ENCODE results near the gene NR5A2. TPM values are rescaled to one million over a fixed set of nuclear protein-coding genes. Genes with fewer than 3 reads are reported as not detected.

NR5A2 gene
- total RNA-seq, 1 experiment from 2014 or later: not detected

GRCh38 chr1:200038325-200038980, 10.9 kb downstream of the NR5A2 start:
- Histone ChIP-seq H3K79me2 (ENCODE audit: low read length) (no peaks in the 10 kb centered on the region), H2AFZ (ENCODE audit: low read length) (no peak overlapping the region), H3K4me2 (ENCODE audit: low read depth, low read length, poor library complexity, severe bottlenecking) (no peak overlapping the region), H3K4me1 (ENCODE audit: low read length) (no peaks in the 10 kb centered on the region), H4K20me1 (ENCODE audit: insufficient read depth, low read depth, low read length) (no peaks in the 10 kb centered on the region), H3K36me3 (ENCODE audit: insufficient read depth, low read length) (no peaks in the 10 kb centered on the region), H3K27ac (ENCODE audit: low read length) (no peak overlapping the region), H3K9ac (ENCODE audit: low read length) (no peak overlapping the region), H3K9me3 (ENCODE audit: low read length) (no peaks in the 10 kb centered on the region), H3K27me3 (ENCODE audit: low read length) (no peaks in the 10 kb centered on the region), H3K4me3 (ENCODE audit: low read length) (no peak overlapping the region), H3K9me2 (replicated peaks; ENCODE audit: insufficient read depth, low read length) (no peaks in the 10 kb centered on the region)
- no peak for DNase-seq

- no peak for DNase-seq
Measured at GRCh38 chr1:200038981-200039848, 11.7 kb downstream of the NR5A2 start.

GRCh38 chr1:200039849-200040474, 12.5 kb downstream of the NR5A2 start:
- H3K4me3 ChIP-seq (ENCODE audit: low read length): no peak overlapping the region
- no peak overlapping the region for H2AFZ ChIP-seq (ENCODE audit: low read length)
- DNase-seq: no peak

More at GRCh38 chr1:200038981-200039848, 11.7 kb downstream of the NR5A2 start:
- Histone ChIP-seq H4K20me1 (ENCODE audit: insufficient read depth, low read depth, low read length) (no peaks in the 10 kb centered on the region), H3K9me3 (ENCODE audit: low read length) (no peaks in the 10 kb centered on the region), H3K9ac (ENCODE audit: low read length) (no peak overlapping the region), H3K4me2 (ENCODE audit: low read depth, low read length, poor library complexity, severe bottlenecking) (no peak overlapping the region), H3K27me3 (ENCODE audit: low read length) (no peaks in the 10 kb centered on the region), H3K9me2 (replicated peaks; ENCODE audit: insufficient read depth, low read length) (no peaks in the 10 kb centered on the region), H2AFZ (ENCODE audit: low read length) (no peak overlapping the region), H3K4me3 (ENCODE audit: low read length) (no peak overlapping the region), H3K27ac (ENCODE audit: low read length) (no peak overlapping the region), H3K36me3 (ENCODE audit: insufficient read depth, low read length) (no peaks in the 10 kb centered on the region), H3K79me2 (ENCODE audit: low read length) (no peaks in the 10 kb centered on the region), H3K4me1 (ENCODE audit: low read length) (no peaks in the 10 kb centered on the region)

GRCh38 chr1:200040481-200041138, 13.1 kb downstream of the NR5A2 start:
- no peaks in the 10 kb centered on the region for H3K27me3 ChIP-seq (ENCODE audit: low read length)
- H3K27ac ChIP-seq (ENCODE audit: low read length): no peak overlapping the region
- no peaks in the 10 kb centered on the region for H3K9me2 ChIP-seq (replicated peaks; ENCODE audit: insufficient read depth, low read length)
- H3K4me1 ChIP-seq (ENCODE audit: low read length): no peaks in the 10 kb centered on the region
- no peak overlapping the region for H2AFZ ChIP-seq (ENCODE audit: low read length)
- H3K79me2 ChIP-seq (ENCODE audit: low read length): no peaks in the 10 kb centered on the region
- H3K36me3 ChIP-seq (ENCODE audit: insufficient read depth, low read length): no peaks in the 10 kb centered on the region
- H3K9me3 ChIP-seq (ENCODE audit: low read length): no peaks in the 10 kb centered on the region
- H3K4me2 ChIP-seq (ENCODE audit: low read depth, low read length, poor library complexity, severe bottlenecking): no peak overlapping the region
- no peaks in the 10 kb centered on the region for H4K20me1 ChIP-seq (ENCODE audit: insufficient read depth, low read depth, low read length)
- no peak overlapping the region for H3K9ac ChIP-seq (ENCODE audit: low read length)
- H3K4me3 ChIP-seq (ENCODE audit: low read length): no peak overlapping the region
- no peak for DNase-seq

More at GRCh38 chr1:200039849-200040474, 12.5 kb downstream of the NR5A2 start:
- no peak overlapping the region for H3K27ac ChIP-seq (ENCODE audit: low read length)
- H4K20me1 ChIP-seq (ENCODE audit: insufficient read depth, low read depth, low read length): no peaks in the 10 kb centered on the region
- H3K4me2 ChIP-seq (ENCODE audit: low read depth, low read length, poor library complexity, severe bottlenecking): no peak overlapping the region
- no peak overlapping the region for H3K9ac ChIP-seq (ENCODE audit: low read length)
- no peaks in the 10 kb centered on the region for H3K4me1 ChIP-seq (ENCODE audit: low read length)
- H3K79me2 ChIP-seq (ENCODE audit: low read length): no peaks in the 10 kb centered on the region
- H3K9me2 ChIP-seq (replicated peaks; ENCODE audit: insufficient read depth, low read length): no peaks in the 10 kb centered on the region
- H3K36me3 ChIP-seq (ENCODE audit: insufficient read depth, low read length): no peaks in the 10 kb centered on the region
- no peaks in the 10 kb centered on the region for H3K9me3 ChIP-seq (ENCODE audit: low read length)
- H3K27me3 ChIP-seq (ENCODE audit: low read length): no peaks in the 10 kb centered on the region

GRCh38 chr1:200041337-200042118, 14.0 kb downstream of the NR5A2 start:
- no peak overlapping the region for H3K4me2 ChIP-seq (ENCODE audit: low read depth, low read length, poor library complexity, severe bottlenecking)
- H4K20me1 ChIP-seq (ENCODE audit: insufficient read depth, low read depth, low read length): no peaks in the 10 kb centered on the region
- no peaks in the 10 kb centered on the region for H3K4me1 ChIP-seq (ENCODE audit: low read length)
- no peaks in the 10 kb centered on the region for H3K27me3 ChIP-seq (ENCODE audit: low read length)
- H3K9me2 ChIP-seq (replicated peaks; ENCODE audit: insufficient read depth, low read length): no peaks in the 10 kb centered on the region
- H3K27ac ChIP-seq (ENCODE audit: low read length): no peak overlapping the region
- H3K9me3 ChIP-seq (ENCODE audit: low read length): no peaks in the 10 kb centered on the region
- H3K9ac ChIP-seq (ENCODE audit: low read length): no peak overlapping the region
- no peak overlapping the region for H3K4me3 ChIP-seq (ENCODE audit: low read length)
- H3K36me3 ChIP-seq (ENCODE audit: insufficient read depth, low read length): no peaks in the 10 kb centered on the region
- no peaks in the 10 kb centered on the region for H3K79me2 ChIP-seq (ENCODE audit: low read length)
- DNase-seq: no peak
- H2AFZ ChIP-seq (ENCODE audit: low read length): no peak overlapping the region

GRCh38 chr1:200042119-200042551, 14.6 kb downstream of the NR5A2 start:
- Histone ChIP-seq H3K4me2 (ENCODE audit: low read depth, low read length, poor library complexity, severe bottlenecking) (no peak overlapping the region), H2AFZ (ENCODE audit: low read length) (no peak overlapping the region), H3K4me3 (ENCODE audit: low read length) (no peak overlapping the region), H3K9me2 (replicated peaks; ENCODE audit: insufficient read depth, low read length) (no peaks in the 10 kb centered on the region), H3K27ac (ENCODE audit: low read length) (no peak overlapping the region), H3K9me3 (ENCODE audit: low read length) (no peaks in the 10 kb centered on the region), H4K20me1 (ENCODE audit: insufficient read depth, low read depth, low read length) (no peaks in the 10 kb centered on the region), H3K9ac (ENCODE audit: low read length) (no peak overlapping the region), H3K79me2 (ENCODE audit: low read length) (no peaks in the 10 kb centered on the region), H3K27me3 (ENCODE audit: low read length) (no peaks in the 10 kb centered on the region), H3K4me1 (ENCODE audit: low read length) (no peaks in the 10 kb centered on the region), H3K36me3 (ENCODE audit: insufficient read depth, low read length) (no peaks in the 10 kb centered on the region)
- no peak for DNase-seq

- no peak overlapping the region for H2AFZ ChIP-seq (ENCODE audit: low read length)
- no peaks in the 10 kb centered on the region for H4K20me1 ChIP-seq (ENCODE audit: insufficient read depth, low read depth, low read length)
- no peak overlapping the region for H3K4me3 ChIP-seq (ENCODE audit: low read length)
- H3K9me3 ChIP-seq (ENCODE audit: low read length): no peaks in the 10 kb centered on the region
- H3K79me2 ChIP-seq (ENCODE audit: low read length): no peaks in the 10 kb centered on the region
- H3K36me3 ChIP-seq (ENCODE audit: insufficient read depth, low read length): no peaks in the 10 kb centered on the region
- H3K9ac ChIP-seq (ENCODE audit: low read length): no peak overlapping the region
- no peak overlapping the region for H3K4me2 ChIP-seq (ENCODE audit: low read depth, low read length, poor library complexity, severe bottlenecking)
- H3K27ac ChIP-seq (ENCODE audit: low read length): no peak overlapping the region
- no peaks in the 10 kb centered on the region for H3K9me2 ChIP-seq (replicated peaks; ENCODE audit: insufficient read depth, low read length)
- no peaks in the 10 kb centered on the region for H3K27me3 ChIP-seq (ENCODE audit: low read length)
- no peaks in the 10 kb centered on the region for H3K4me1 ChIP-seq (ENCODE audit: low read length)
- no peak for DNase-seq
Measured at GRCh38 chr1:200042552-200043335, 15.2 kb downstream of the NR5A2 start.

All from Karpas-422 (cell line).